Lower leg skin (tissue), 4 donors: ENCODE results near the gene FBLIM1. TPM values are rescaled to one million over a fixed set of nuclear protein-coding genes. Genes with fewer than 3 reads are reported as not detected.

Experiments used
- DNase-seq, 2 donors: peaks; one replicate each; pipeline ENCODE4 v3.0.0-alpha.2; 2019; ENCODE audit warnings: low spot score in 2 of 2
- H3K4me3 ChIP-seq: fragments of 200-600 bp; sonication (generic); 2 replicates; pipeline ENCODE4 v1.5.1; 2017; ENCODE audit warnings: mild to moderate bottlenecking, low read depth; ENCODE audit not compliant: poor library complexity, severe bottlenecking
- POLR2A ChIP-seq, 2 donors: fragments of 450-650 bp; IDR thresholded peaks; one replicate each; pipeline ENCODE4 v1.6.1; 2016 to 2017; ENCODE audit warnings: antibody characterized with exemption in 2 of 2, mild to moderate bottlenecking in 1 of 2, moderate library complexity in 1 of 2
- WGBS, 2 donors: methylation state at CpG; one replicate each; pipeline ENCODE4 v1.1.5; 2018; 5-methylcytosine and 5-hydroxymethylcytosine counted together
- intact Hi-C: fragments of 100-400 bp; cut with DNase I; formaldehyde crosslinking; loops from one replicate; pipeline ENCODE4 v1.15.0; 2023; ENCODE audit warnings: low total_unique reads
- total RNA-seq, 4 donors: library from RNA; depleted of rRNA; stranded (reverse); fragments of >200 nt; gene quantifications; one replicate each; pipeline ENCODE4 v1.1.0, GENCODE V29; 2016
- TF ChIP-seq, protein P1 (sequence below), 3 donors: fragments of 450-650 bp; IDR thresholded peaks; one replicate each; pipeline ENCODE4 v1.5.1; 2016; ENCODE audit warnings: antibody characterized with exemption in 3 of 3, mild to moderate bottlenecking in 3 of 3, moderate library complexity in 2 of 3

The FBLIM1 gene
- total RNA-seq, 4 donors from 2014 or later = 11.5 to 41.7 (median 17.7) TPM

DNA sequence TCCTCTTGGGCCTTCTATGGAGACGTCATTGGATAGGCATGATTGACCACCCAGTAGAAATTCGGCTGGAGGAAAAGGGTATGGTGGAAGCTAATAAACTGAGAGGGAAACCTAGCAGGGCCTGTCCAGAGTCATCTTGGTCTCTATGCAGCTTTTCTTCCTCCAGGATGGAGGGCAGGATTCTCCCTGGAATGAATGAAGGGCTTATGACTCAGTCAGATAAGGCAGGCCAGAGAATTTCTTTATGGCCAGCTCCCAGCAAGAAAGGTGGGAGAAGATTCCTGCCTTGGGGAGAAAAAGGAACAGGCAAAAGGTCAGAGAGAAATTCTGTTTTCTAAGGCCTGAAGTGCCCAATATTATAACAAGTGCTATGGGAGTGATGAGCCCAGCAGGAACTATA, 17.1 kb downstream of the FBLIM1 start:
- TF ChIP-seq, protein P1, sequence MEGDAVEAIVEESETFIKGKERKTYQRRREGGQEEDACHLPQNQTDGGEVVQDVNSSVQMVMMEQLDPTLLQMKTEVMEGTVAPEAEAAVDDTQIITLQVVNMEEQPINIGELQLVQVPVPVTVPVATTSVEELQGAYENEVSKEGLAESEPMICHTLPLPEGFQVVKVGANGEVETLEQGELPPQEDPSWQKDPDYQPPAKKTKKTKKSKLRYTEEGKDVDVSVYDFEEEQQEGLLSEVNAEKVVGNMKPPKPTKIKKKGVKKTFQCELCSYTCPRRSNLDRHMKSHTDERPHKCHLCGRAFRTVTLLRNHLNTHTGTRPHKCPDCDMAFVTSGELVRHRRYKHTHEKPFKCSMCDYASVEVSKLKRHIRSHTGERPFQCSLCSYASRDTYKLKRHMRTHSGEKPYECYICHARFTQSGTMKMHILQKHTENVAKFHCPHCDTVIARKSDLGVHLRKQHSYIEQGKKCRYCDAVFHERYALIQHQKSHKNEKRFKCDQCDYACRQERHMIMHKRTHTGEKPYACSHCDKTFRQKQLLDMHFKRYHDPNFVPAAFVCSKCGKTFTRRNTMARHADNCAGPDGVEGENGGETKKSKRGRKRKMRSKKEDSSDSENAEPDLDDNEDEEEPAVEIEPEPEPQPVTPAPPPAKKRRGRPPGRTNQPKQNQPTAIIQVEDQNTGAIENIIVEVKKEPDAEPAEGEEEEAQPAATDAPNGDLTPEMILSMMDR (IDR thresholded peaks at IDR 0.05) = no peak
- no peak for TF ChIP-seq POLR2A (IDR thresholded peaks at IDR 0.05)
- no peak for DNase-seq
- 84 to 87% methylated on average over 2 of the region's 2 CpGs for WGBS, 2 donors
- no peak overlapping the region for H3K4me3 ChIP-seq
- intact Hi-C loops = no loop called here

DNA sequence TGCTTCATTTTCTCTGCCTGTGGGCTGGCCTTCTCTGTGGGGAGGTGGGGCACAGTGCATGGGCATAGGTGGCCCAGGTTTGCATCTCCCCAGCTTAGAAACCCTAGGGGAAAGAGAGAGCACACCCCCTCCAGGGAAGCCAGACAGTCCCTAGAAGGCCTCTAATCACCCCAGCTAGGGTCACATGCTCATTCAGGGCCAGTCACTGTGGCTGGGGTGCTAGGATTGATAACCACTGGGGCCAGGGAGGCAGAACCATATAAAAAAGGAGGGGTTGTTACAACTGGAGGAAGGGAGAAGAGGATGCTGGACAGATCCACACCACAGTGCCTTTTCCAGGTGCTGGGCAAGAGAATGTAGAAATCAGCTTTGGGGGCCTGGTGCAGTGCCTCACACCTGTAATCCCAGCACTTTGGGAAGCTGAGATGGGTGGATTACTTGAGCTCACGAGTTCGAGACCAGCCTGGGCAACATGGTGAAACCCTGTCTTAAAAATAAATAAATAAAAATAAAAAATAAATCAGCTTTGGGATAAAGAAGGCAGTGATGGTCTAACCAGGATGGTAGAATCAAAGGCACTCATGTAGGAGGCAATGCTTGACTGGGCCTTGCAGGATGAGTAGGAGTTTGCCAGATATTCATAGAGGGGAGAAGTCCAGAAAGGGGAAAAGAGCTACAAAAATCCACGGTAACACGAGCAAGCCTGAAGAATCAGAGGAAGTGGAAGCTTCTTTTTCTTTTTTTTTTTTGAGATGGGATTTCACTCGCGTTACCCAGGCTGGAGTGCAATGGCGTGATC, 19.5 kb downstream of the FBLIM1 start:
- intact Hi-C loops = no loop called here
- 93 to 95% methylated on average over 7 of the region's 7 CpGs for WGBS, 2 donors
- TF ChIP-seq, protein P1 (IDR thresholded peaks at IDR 0.05) = no peak
- TF ChIP-seq POLR2A (IDR thresholded peaks at IDR 0.05) = no peak
- no peak for DNase-seq
- no peak overlapping the region for H3K4me3 ChIP-seq

- 85 to 89% methylated on average over 7 to 8 of the region's 8 CpGs for WGBS, 2 donors
- TF ChIP-seq, protein P1 (IDR thresholded peaks at IDR 0.05) = no peak
- no peak for TF ChIP-seq POLR2A (IDR thresholded peaks at IDR 0.05)
- H3K4me3 ChIP-seq = no peak overlapping the region
- intact Hi-C loops = no loop called here
- DNase-seq = no peak
These were observed 27.1 kb downstream of the FBLIM1 start for GRCh38 chr1:15785683-15786082.

GRCh38 chr1:15786581-15786980, 28.0 kb downstream of the FBLIM1 start:
- no peak for DNase-seq
- H3K4me3 ChIP-seq = no peak overlapping the region
- WGBS, 2 donors = 48 to 49% methylated on average over 10 of the region's 10 CpGs
- no peak for TF ChIP-seq POLR2A (IDR thresholded peaks at IDR 0.05)
- TF ChIP-seq, protein P1 (IDR thresholded peaks at IDR 0.05) = no peak
- intact Hi-C loops = no loop called here

DNA sequence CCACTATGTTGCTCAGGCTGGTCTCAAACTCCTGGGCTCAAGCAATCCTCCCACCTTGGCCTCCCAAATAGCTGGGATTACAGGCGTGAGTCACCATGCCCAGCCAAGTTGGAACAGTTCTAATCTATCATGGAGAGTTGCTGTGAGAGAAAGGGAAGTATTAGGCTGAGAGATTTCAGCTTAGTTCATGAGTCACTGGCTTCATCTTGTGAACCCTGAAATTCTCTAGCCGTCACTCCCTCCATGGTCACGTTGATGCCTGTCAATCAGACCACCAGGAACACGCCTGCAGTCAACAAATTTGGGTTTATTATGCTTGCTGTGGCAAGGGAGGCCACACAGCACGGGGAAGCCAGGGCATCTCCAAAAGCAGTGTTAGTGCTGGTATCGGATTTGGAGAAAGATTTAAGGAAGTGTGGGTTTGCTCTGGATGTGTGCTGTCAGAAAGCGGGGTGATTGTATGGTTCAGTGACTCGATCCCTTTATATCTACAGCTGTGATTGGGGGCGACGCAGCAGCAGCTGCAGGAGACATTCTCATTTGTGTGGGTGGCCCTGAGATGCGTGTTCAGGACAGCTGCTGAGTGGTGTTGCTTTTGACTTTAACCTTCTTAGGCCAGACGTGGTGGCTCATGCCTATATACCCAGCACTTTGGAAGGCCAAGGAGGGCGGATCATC, 30.2 kb downstream of the FBLIM1 start:
- DNase-seq = no peak
- intact Hi-C loops = no loop called here
- H3K4me3 ChIP-seq = no peak overlapping the region
- 72 to 80% methylated on average over 13 of the region's 13 CpGs for WGBS, 2 donors
- TF ChIP-seq POLR2A (IDR thresholded peaks at IDR 0.05) = no peak
- TF ChIP-seq, protein P1 (IDR thresholded peaks at IDR 0.05) = no peak
